ENCODE results near the gene ZNF619. TPM values are rescaled to one million over a fixed set of nuclear protein-coding genes. Genes with fewer than 3 reads are reported as not detected.

ZNF619 gene
- total and polyA plus RNA-seq, 2 experiments from 2014 or later: 2.0 to 4.4 TPM

DNA sequence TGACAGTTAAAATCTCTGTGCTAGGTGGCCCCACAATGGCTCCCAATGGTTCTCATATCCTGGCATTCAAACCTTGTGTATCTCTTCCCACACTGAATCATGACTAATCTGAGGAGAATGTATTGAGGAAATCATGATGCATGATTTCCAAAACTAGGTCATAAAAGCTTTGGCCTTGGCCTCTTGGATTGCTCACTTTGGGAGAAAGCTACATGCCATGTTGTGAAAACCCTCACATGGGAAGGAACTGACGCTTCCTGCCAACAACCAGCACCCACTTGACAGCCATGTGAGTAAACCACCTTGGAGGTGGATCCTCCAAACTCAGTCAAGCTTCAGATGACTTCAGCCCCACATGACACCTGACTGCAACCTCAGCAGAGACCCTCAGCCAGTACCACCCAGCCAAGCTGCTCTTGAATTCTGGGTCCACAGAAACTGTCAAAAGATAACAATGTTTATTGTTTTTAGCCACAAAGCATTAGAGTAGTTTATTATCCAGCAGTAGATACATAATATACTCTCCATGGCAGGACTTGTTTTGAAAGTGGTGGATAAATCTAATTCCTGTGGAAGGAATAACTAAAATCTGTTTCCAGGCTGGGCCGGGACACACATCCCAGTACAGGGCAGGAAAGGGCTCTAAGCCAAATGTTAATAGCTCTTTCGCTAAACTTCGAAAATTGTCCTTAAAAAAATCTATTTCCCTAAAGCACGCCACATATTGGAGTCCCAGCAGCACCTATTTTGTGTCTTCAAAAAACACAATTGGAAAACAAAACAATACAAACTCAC lies 27.9 kb downstream of the ZNF619 start:
- H3K9ac ChIP-seq: peak overlapping the region; percentile 63
- DNase-seq: peak; percentile 98
- H3K9me3 ChIP-seq (ENCODE audit: low read depth): no peaks in the 10 kb centered on the region
- H3K36me3 ChIP-seq (ENCODE audit: low read depth): no peaks in the 10 kb centered on the region
- 39 to 46% methylated on average over 5 of the region's 5 CpGs for WGBS, 2 experiments (ENCODE audit: low coverage in 1 of 2, low lambda C conversion rate in 2 of 2, missing lambda C conversion rate in 2 of 2)
- H4K20me1 ChIP-seq (ENCODE audit: insufficient read depth): no peaks in the 10 kb centered on the region
- peak overlapping the region; percentile 81; the same call in 1 of the 2 replicates for H2AFZ ChIP-seq
- TF ChIP-seq EZH2 (IDR thresholded peaks at IDR 0.05; ENCODE audit: insufficient read depth, poor library complexity, severe bottlenecking) (no peak), EZH2phosphoT487 (IDR thresholded peaks at IDR 0.05; ENCODE audit: insufficient read depth, low read depth) (no peak)
- in situ Hi-C loops (cut with MboI): no loop called here
- H3K4me2 ChIP-seq (ENCODE audit: unreplicated experiment): peak overlapping the region; percentile 83
- no peaks in the 10 kb centered on the region for H3K9me2 ChIP-seq (ENCODE audit: insufficient read depth)
- H3K27me3 ChIP-seq (replicated peaks; ENCODE audit: insufficient read depth): no peaks in the 10 kb centered on the region
- H3K4me1 ChIP-seq (ENCODE audit: insufficient read depth): peaks cover 16% of the 10 kb centered on the region
- H3K4me3 ChIP-seq: peak overlapping the region; percentile 69
- peak overlapping the region; percentile 82 for H3K27ac ChIP-seq
- H3F3A ChIP-seq (ENCODE audit: insufficient read depth): peaks cover 13% of the 10 kb centered on the region
- no peaks in the 10 kb centered on the region for H3K79me2 ChIP-seq (ENCODE audit: insufficient read depth)

DNA sequence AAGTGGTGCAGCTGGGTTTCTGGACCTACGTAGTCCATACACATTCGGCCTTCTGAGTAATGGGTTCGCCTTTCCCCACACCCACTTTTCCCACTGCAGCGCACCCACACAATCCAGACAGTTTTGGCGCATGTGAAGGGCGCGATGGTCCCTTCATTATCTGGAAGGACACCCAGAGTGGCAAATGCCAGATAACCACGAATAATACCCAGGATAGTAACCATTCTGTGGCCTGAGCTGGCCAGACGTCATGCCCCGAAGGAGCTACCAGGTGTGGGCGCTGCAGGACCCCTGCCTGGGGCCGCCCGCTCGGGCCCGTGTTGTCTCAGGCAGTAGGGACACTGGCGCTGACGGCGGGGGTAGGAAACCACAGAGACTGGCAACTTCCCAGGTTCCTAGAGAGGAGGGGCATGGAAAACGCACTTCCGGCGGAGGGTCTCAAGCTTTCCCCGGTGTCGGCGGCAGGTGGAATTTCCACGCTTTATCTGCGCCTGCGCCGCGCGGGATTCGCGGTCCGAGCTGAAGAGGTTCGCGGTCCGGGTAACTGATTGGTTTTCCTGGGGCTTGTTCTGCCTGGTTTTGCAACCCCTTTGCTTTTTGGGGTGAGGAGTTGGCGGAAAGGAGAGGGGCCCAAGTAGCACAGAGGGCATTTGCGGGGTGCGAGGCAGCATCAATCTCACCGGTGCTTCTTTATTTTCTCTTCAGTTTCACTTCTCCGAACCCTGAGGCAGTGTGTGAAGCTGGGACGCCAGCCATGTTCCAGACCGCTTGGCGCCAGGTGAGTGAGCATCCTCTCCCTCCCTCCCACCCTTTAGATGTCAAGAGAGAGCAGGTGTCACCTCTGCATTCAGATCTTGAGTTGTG lies 28.9 kb downstream of the ZNF619 start, which contains the start of gene ZNF620:
Gene ZNF620 (plus strand): TSS at position 441 of the 864 bp plus-strand sequence. CDS start 314 bp downstream, at position 755.
- Histone ChIP-seq H3K4me3 (peak within 1 kb of the TSS; percentile 69), H4K20me1 (ENCODE audit: insufficient read depth) (no peaks in the 10 kb centered on the region), H3K9ac (peak within 1 kb of the TSS; percentile 63), H3K4me1 (ENCODE audit: insufficient read depth) (peaks cover 16% of the 10 kb centered on the region), H3K9me3 (ENCODE audit: low read depth) (no peaks in the 10 kb centered on the region), H3K79me2 (ENCODE audit: insufficient read depth) (no peaks in the 10 kb centered on the region), H2AFZ (peak within 1 kb of the TSS; percentile 81), H3K36me3 (ENCODE audit: low read depth) (no peaks in the 10 kb centered on the region), H3K9me2 (ENCODE audit: insufficient read depth) (no peaks in the 10 kb centered on the region), H3K27ac (peak within 1 kb of the TSS; percentile 82), H3K27me3 (replicated peaks; ENCODE audit: insufficient read depth) (no peaks in the 10 kb centered on the region), H3K4me2 (ENCODE audit: unreplicated experiment) (peak within 1 kb of the TSS; percentile 83), H3F3A (ENCODE audit: insufficient read depth) (peaks cover 13% of the 10 kb centered on the region)
- in situ Hi-C loops (cut with MboI): no loop called here
- no peak for TF ChIP-seq EZH2 (IDR thresholded peaks at IDR 0.05; ENCODE audit: insufficient read depth, poor library complexity, severe bottlenecking)
- WGBS, 2 experiments (ENCODE audit: low coverage in 1 of 2, low lambda C conversion rate in 2 of 2, missing lambda C conversion rate in 2 of 2): 4 to 6% methylated on average over 37 to 44 of the region's 44 CpGs
- DNase-seq: peak; percentile 50

DNA sequence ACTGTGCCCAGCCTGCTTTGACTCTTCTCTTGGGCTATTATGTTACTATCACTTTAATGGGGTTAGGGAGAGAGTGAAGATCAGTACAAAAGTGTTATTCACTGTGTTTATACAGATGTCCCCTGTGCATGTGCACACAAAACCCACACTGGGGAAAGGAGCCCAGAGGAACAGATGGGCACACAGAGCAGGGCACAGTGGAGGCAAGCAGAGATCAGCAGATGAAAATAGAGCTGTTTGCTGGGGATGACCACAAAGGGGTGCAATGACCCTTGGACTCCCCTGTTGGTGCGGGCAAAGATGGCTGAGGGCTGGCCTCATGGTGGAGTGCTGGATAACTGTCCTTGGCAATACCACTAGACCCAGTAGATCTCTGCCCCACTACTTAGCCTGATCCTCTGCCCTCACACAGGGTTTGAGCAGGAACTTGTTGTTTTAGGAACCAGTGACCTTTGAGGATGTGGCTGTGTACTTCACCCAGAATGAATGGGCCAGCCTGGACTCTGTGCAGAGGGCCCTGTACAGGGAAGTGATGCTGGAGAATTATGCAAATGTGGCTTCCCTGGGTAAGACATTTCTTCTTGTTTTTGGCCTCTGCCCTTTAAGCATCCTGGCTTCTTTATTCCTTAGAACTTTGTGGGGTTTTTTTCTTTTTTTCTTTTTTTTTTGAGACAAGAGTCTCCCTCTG lies 34.3 kb downstream of the ZNF619 start:
- no peaks in the 10 kb centered on the region for H3K79me2 ChIP-seq (ENCODE audit: insufficient read depth)
- no peak for TF ChIP-seq EZH2 (IDR thresholded peaks at IDR 0.05; ENCODE audit: insufficient read depth, poor library complexity, severe bottlenecking)
- no peak for TF ChIP-seq EZH2phosphoT487 (IDR thresholded peaks at IDR 0.05; ENCODE audit: insufficient read depth, low read depth)
- in situ Hi-C loops (cut with MboI): no loop called here

DNA sequence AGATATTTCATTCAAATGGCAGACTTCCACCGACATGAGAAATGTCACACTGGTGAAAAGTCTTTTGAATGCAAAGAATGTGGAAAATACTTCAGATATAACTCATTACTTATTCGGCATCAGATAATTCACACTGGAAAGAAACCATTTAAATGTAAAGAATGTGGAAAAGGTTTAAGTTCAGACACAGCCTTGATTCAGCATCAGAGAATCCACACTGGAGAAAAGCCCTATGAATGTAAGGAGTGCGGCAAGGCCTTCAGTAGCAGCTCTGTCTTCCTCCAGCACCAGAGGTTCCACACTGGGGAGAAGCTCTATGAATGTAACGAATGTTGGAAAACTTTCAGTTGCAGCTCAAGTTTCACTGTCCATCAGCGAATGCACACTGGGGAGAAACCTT lies 39.3 kb downstream of the ZNF619 start:
- peaks cover 9% of the 10 kb centered on the region for H3K4me1 ChIP-seq (ENCODE audit: insufficient read depth)
- H4K20me1 ChIP-seq (ENCODE audit: insufficient read depth): no peaks in the 10 kb centered on the region
- peaks cover 10% of the 10 kb centered on the region for H3F3A ChIP-seq (ENCODE audit: insufficient read depth)
- H3K9me2 ChIP-seq (ENCODE audit: insufficient read depth): no peaks in the 10 kb centered on the region
- H3K9ac ChIP-seq: no peak overlapping the region
- H3K9me3 ChIP-seq (ENCODE audit: low read depth): no peaks in the 10 kb centered on the region
- no peak overlapping the region for H3K4me2 ChIP-seq (ENCODE audit: unreplicated experiment)
- no peaks in the 10 kb centered on the region for H3K36me3 ChIP-seq (ENCODE audit: low read depth)
- TF ChIP-seq EZH2phosphoT487 (IDR thresholded peaks at IDR 0.05; ENCODE audit: insufficient read depth, low read depth): no peak
- TF ChIP-seq EZH2 (IDR thresholded peaks at IDR 0.05; ENCODE audit: insufficient read depth, poor library complexity, severe bottlenecking): no peak
- H3K27ac ChIP-seq: no peak overlapping the region
- H3K4me3 ChIP-seq: no peak overlapping the region
- in situ Hi-C loops (cut with MboI): no loop called here
- no peaks in the 10 kb centered on the region for H3K27me3 ChIP-seq (replicated peaks; ENCODE audit: insufficient read depth)
- 66 to 67% methylated on average over 5 of the region's 5 CpGs for WGBS, 2 experiments (ENCODE audit: low coverage in 1 of 2, low lambda C conversion rate in 2 of 2, missing lambda C conversion rate in 2 of 2)
- peak; percentile 13 for DNase-seq
- H2AFZ ChIP-seq: peak overlapping the region; percentile 59; the same call in 1 of the 2 replicates
- H3K79me2 ChIP-seq (ENCODE audit: insufficient read depth): no peaks in the 10 kb centered on the region

More for the DNA sequence above, 34.3 kb downstream of the ZNF619 start:
- H3K36me3 ChIP-seq (ENCODE audit: low read depth): no peaks in the 10 kb centered on the region
- no peak for DNase-seq
- H3K27ac ChIP-seq: no peak overlapping the region
- H3K9me3 ChIP-seq (ENCODE audit: low read depth): no peaks in the 10 kb centered on the region
- H3K4me3 ChIP-seq: no peak overlapping the region
- H3K9ac ChIP-seq: no peak overlapping the region
- no peak overlapping the region for H2AFZ ChIP-seq
- peaks cover 5% of the 10 kb centered on the region for H3K4me1 ChIP-seq (ENCODE audit: insufficient read depth)
- H3K27me3 ChIP-seq (replicated peaks; ENCODE audit: insufficient read depth): no peaks in the 10 kb centered on the region
- H3F3A ChIP-seq (ENCODE audit: insufficient read depth): peaks cover 6% of the 10 kb centered on the region
- no peaks in the 10 kb centered on the region for H4K20me1 ChIP-seq (ENCODE audit: insufficient read depth)
- H3K4me2 ChIP-seq (ENCODE audit: unreplicated experiment): no peak overlapping the region
- WGBS, 2 experiments (ENCODE audit: low coverage in 1 of 2, low lambda C conversion rate in 2 of 2, missing lambda C conversion rate in 2 of 2): 95 to 100% methylated on average over 1 of the region's 1 CpG
- H3K9me2 ChIP-seq (ENCODE audit: insufficient read depth): no peaks in the 10 kb centered on the region
